WTC11 (cell line): Measurements from ENCODE around the gene CAPZB. TPM values are rescaled to one million over a fixed set of nuclear protein-coding genes. Genes with fewer than 3 reads are reported as not detected.
A peak's percentile ranks its signal among the peaks of the same experiment; 100 is the strongest.

Experiments
- ATAC-seq: fragments of 200-7000 bp; cut with Tn5 transposase; 2 replicates; pipeline ENCODE4 v1.10.0; 2021; ENCODE audit warnings: mild to moderate bottlenecking, moderate library complexity
- CTCF ChIA-PET: fragments of 300-600 bp; sonication (Branson Sonifier 250); formaldehyde crosslinking; loops from one replicate; lab custom pipeline; 2021; ENCODE audit warnings: antibody characterized with exemption; lab: Charles Lee
- POLR2A ChIA-PET: fragments of 350-600 bp; sonication (Branson Sonifier 250); formaldehyde crosslinking; loops from one replicate; lab custom pipeline; 2021; ENCODE audit warnings: antibody characterized with exemption; lab: Charles Lee
- DNase-seq: peaks from one replicate; pipeline ENCODE4 v3.0.0; 2021; ENCODE audit warnings: low spot score
- H3K27ac Mint-ChIP-seq: 2 replicates; pipeline ENCODE4 v1.8.0; 2021; ENCODE audit warnings: mixed read lengths
- H3K27me3 Mint-ChIP-seq: 2 replicates; pipeline ENCODE4 v1.8.0; 2021; ENCODE audit warnings: low read depth, mild to moderate bottlenecking, moderate library complexity, mixed read lengths
- H3K36me3 Mint-ChIP-seq: 2 replicates; pipeline ENCODE4 v1.8.0; 2021; ENCODE audit warnings: mixed read lengths
- H3K4me1 Mint-ChIP-seq: 2 replicates; pipeline ENCODE4 v1.8.0; 2022; ENCODE audit warnings: mixed read lengths
- H3K4me3 Mint-ChIP-seq: 2 replicates; pipeline ENCODE4 v1.8.0; 2021; ENCODE audit warnings: mild to moderate bottlenecking, moderate library complexity, mixed read lengths
- H3K9me3 Mint-ChIP-seq: 2 replicates; pipeline ENCODE4 v1.8.0; 2021; ENCODE audit warnings: mixed read lengths
- CREM ChIP-seq: sonication (generic); formaldehyde crosslinking; IDR thresholded peaks from 2 replicates; pipeline ENCODE4 v1.8.1; 2022; ENCODE audit warnings: mild to moderate bottlenecking, missing genetic modification reagents, moderate library complexity
- E2F5 ChIP-seq: sonication (generic); formaldehyde crosslinking; IDR thresholded peaks from 2 replicates; pipeline ENCODE4 v1.8.1; 2022; ENCODE audit warnings: mild to moderate bottlenecking, moderate library complexity, missing genetic modification reagents
- ELF4 ChIP-seq: sonication (generic); formaldehyde crosslinking; IDR thresholded peaks from 2 replicates; pipeline ENCODE4 v1.8.1; 2022; ENCODE audit warnings: low read depth, mild to moderate bottlenecking, moderate library complexity, missing genetic modification reagents
- FOXP4 ChIP-seq: sonication (generic); formaldehyde crosslinking; IDR thresholded peaks from 2 replicates; pipeline ENCODE4 v1.8.0; 2022; ENCODE audit warnings: mild to moderate bottlenecking, missing genetic modification reagents
- NR1H2 ChIP-seq: sonication (generic); formaldehyde crosslinking; IDR thresholded peaks from 2 replicates; pipeline ENCODE4 v1.9.0; 2021; ENCODE audit warnings: mild to moderate bottlenecking, moderate library complexity, missing genetic modification reagents
- NR2C2 ChIP-seq: sonication (generic); formaldehyde crosslinking; IDR thresholded peaks from 2 replicates; pipeline ENCODE4 v1.8.0; 2022; ENCODE audit warnings: mild to moderate bottlenecking, missing genetic modification reagents
- OVOL2 ChIP-seq: fragments of 250-450 bp; sonication (Bioruptor Pico); IDR thresholded peaks from 2 replicates; pipeline ENCODE4 v1.9.0; 2021; ENCODE audit warnings: mild to moderate bottlenecking, borderline replicate concordance
- RELA ChIP-seq: sonication (generic); formaldehyde crosslinking; IDR thresholded peaks from 2 replicates; pipeline ENCODE4 v1.8.1; 2022; ENCODE audit warnings: missing genetic modification reagents, mild to moderate bottlenecking, borderline replicate concordance
- SOX15 ChIP-seq: fragments of 250-450 bp; sonication (Bioruptor Pico); IDR thresholded peaks from 2 replicates; pipeline ENCODE4 v1.9.0; 2021; ENCODE audit warnings: mild to moderate bottlenecking
- TCF7 ChIP-seq: sonication (generic); formaldehyde crosslinking; IDR thresholded peaks from 2 replicates; pipeline ENCODE4 v1.8.0; 2022; ENCODE audit warnings: mild to moderate bottlenecking, low read depth, missing genetic modification reagents, moderate library complexity
- ZNF121 ChIP-seq: sonication (generic); formaldehyde crosslinking; IDR thresholded peaks from 2 replicates; pipeline ENCODE4 v1.8.0; 2023; ENCODE audit warnings: missing genetic modification reagents
- ZNF138 ChIP-seq: sonication (generic); formaldehyde crosslinking; conservative IDR thresholded peaks from 2 replicates; pipeline ENCODE4 v1.8.1; 2022; ENCODE audit warnings: mild to moderate bottlenecking, moderate library complexity, missing genetic modification reagents
- ZNF232 ChIP-seq: sonication (generic); formaldehyde crosslinking; IDR thresholded peaks from 2 replicates; pipeline ENCODE4 v1.8.0; 2022; ENCODE audit warnings: mild to moderate bottlenecking, missing genetic modification reagents
- ZNF396 ChIP-seq: fragments of 250-450 bp; sonication (Bioruptor Pico); IDR thresholded peaks from 2 replicates; pipeline ENCODE4 v1.8.0; 2021; ENCODE audit warnings: mild to moderate bottlenecking, moderate library complexity, borderline replicate concordance
- total RNA-seq: library from RNA; stranded (reverse); gene quantifications from 3 replicates; pipeline ENCODE4 v1.2.3, GENCODE V29; 2021
- TF ChIP-seq, protein P1 (sequence below): sonication (generic); formaldehyde crosslinking; IDR thresholded peaks from 2 replicates; pipeline ENCODE4 v1.8.0; 2023; ENCODE audit warnings: mild to moderate bottlenecking, missing genetic modification reagents
- TF ChIP-seq, protein P2 (sequence below): sonication (generic); formaldehyde crosslinking; IDR thresholded peaks from 2 replicates; pipeline ENCODE4 v1.8.0; 2023; ENCODE audit warnings: missing genetic modification reagents, mild to moderate bottlenecking, borderline replicate concordance
- TF ChIP-seq, protein P3 (sequence below): sonication (generic); formaldehyde crosslinking; IDR thresholded peaks from 2 replicates; pipeline ENCODE4 v1.8.1; 2022; ENCODE audit warnings: missing genetic modification reagents, borderline replicate concordance
- TF ChIP-seq, protein P4 (sequence below): sonication (generic); formaldehyde crosslinking; IDR thresholded peaks from 2 replicates; pipeline ENCODE4 v1.8.0; 2022; ENCODE audit warnings: mild to moderate bottlenecking, missing genetic modification reagents

The CAPZB gene
- total RNA-seq, 1 experiment from 2014 or later: 348 TPM

DNA sequence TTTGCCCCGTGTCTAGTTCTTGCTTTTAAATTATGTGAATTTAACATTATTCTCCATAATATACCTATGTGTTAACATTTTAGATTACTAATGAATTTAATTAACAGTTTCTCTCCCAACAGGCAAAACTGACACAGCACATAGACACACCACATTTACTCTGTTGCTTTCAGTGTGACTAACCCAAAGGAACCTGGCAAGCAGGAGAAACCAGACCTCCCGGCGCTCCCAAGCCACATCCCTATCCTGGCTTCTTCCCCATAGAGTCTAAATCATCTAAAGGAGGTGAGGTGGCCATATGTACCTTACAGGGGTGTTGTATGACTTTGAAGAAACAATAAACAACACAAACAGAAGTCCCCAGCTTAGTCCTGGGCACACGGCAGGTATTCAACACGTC, 69.2 kb downstream of the CAPZB start (continued):
- TF ChIP-seq, protein P1, sequence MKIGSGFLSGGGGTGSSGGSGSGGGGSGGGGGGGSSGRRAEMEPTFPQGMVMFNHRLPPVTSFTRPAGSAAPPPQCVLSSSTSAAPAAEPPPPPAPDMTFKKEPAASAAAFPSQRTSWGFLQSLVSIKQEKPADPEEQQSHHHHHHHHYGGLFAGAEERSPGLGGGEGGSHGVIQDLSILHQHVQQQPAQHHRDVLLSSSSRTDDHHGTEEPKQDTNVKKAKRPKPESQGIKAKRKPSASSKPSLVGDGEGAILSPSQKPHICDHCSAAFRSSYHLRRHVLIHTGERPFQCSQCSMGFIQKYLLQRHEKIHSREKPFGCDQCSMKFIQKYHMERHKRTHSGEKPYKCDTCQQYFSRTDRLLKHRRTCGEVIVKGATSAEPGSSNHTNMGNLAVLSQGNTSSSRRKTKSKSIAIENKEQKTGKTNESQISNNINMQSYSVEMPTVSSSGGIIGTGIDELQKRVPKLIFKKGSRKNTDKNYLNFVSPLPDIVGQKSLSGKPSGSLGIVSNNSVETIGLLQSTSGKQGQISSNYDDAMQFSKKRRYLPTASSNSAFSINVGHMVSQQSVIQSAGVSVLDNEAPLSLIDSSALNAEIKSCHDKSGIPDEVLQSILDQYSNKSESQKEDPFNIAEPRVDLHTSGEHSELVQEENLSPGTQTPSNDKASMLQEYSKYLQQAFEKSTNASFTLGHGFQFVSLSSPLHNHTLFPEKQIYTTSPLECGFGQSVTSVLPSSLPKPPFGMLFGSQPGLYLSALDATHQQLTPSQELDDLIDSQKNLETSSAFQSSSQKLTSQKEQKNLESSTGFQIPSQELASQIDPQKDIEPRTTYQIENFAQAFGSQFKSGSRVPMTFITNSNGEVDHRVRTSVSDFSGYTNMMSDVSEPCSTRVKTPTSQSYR: no peak
- TF ChIP-seq, protein P2, sequence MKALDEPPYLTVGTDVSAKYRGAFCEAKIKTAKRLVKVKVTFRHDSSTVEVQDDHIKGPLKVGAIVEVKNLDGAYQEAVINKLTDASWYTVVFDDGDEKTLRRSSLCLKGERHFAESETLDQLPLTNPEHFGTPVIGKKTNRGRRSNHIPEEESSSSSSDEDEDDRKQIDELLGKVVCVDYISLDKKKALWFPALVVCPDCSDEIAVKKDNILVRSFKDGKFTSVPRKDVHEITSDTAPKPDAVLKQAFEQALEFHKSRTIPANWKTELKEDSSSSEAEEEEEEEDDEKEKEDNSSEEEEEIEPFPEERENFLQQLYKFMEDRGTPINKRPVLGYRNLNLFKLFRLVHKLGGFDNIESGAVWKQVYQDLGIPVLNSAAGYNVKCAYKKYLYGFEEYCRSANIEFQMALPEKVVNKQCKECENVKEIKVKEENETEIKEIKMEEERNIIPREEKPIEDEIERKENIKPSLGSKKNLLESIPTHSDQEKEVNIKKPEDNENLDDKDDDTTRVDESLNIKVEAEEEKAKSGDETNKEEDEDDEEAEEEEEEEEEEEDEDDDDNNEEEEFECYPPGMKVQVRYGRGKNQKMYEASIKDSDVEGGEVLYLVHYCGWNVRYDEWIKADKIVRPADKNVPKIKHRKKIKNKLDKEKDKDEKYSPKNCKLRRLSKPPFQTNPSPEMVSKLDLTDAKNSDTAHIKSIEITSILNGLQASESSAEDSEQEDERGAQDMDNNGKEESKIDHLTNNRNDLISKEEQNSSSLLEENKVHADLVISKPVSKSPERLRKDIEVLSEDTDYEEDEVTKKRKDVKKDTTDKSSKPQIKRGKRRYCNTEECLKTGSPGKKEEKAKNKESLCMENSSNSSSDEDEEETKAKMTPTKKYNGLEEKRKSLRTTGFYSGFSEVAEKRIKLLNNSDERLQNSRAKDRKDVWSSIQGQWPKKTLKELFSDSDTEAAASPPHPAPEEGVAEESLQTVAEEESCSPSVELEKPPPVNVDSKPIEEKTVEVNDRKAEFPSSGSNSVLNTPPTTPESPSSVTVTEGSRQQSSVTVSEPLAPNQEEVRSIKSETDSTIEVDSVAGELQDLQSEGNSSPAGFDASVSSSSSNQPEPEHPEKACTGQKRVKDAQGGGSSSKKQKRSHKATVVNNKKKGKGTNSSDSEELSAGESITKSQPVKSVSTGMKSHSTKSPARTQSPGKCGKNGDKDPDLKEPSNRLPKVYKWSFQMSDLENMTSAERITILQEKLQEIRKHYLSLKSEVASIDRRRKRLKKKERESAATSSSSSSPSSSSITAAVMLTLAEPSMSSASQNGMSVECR: no peak

DNA sequence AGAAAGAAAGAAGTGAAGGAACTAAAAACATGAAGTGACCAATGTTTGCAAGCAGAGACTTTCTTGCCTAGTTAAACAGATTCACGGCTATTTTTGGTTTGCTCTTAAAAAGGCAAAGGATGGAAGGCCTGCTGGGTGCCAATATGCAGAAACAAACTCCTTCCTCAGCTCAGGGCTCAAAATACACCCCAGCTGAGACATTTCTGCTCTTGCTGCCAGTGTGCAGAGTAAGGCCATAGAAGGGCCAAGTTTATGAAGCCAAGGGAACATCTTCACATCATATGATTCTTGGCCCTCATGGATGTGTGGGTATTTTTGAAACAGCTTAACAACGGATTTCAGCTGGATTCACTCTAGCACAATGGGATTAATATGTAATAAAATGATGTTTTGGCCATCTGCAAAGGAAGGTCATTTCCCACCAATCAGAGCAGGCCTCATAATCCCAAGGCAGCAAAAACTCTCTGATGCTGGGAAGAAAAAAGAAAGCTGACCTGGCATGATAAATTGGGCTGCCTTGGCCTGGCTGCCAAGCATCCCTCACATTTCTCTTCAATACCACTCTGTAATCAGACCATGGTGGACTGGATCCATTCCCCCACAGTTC, 70.7 kb downstream of the CAPZB start:
- DNase-seq: no peak
- CTCF ChIA-PET: interaction anchor here (0.7 to 2.0 kb wide), 5 partner anchors 9 to 168 kb away, joined by 3 to 5 read pairs (median 3); no protein-coding TSS in a partner anchor
- no peak for ATAC-seq
- Mint-ChIP-seq H3K27me3 (no peaks in the 10 kb centered on the region), H3K36me3 (peaks cover 23% of the 10 kb centered on the region), H3K27ac (peak overlapping the region; percentile 88), H3K4me1 (peaks cover 35% of the 10 kb centered on the region), H3K4me3 (no peak overlapping the region), H3K9me3 (no peaks in the 10 kb centered on the region)
- POLR2A ChIA-PET: no interaction called here
- TF ChIP-seq CREM (no peak), ZNF138 (CRISPR knock-in tag) (no peak), NR1H2 (CRISPR knock-in tag) (no peak), ZNF121 (no peak), FOXP4 (no peak), RELA (CRISPR knock-in tag) (no peak), ELF4 (CRISPR knock-in tag) (no peak), ZNF232 (CRISPR knock-in tag) (no peak), E2F5 (CRISPR knock-in tag) (no peak), OVOL2 (CRISPR knock-in tag) (no peak), SOX15 (CRISPR knock-in tag) (no peak), TCF7 (no peak), NR2C2 (CRISPR knock-in tag) (no peak), ZNF396 (CRISPR knock-in tag) (no peak)
- TF ChIP-seq, protein P3, sequence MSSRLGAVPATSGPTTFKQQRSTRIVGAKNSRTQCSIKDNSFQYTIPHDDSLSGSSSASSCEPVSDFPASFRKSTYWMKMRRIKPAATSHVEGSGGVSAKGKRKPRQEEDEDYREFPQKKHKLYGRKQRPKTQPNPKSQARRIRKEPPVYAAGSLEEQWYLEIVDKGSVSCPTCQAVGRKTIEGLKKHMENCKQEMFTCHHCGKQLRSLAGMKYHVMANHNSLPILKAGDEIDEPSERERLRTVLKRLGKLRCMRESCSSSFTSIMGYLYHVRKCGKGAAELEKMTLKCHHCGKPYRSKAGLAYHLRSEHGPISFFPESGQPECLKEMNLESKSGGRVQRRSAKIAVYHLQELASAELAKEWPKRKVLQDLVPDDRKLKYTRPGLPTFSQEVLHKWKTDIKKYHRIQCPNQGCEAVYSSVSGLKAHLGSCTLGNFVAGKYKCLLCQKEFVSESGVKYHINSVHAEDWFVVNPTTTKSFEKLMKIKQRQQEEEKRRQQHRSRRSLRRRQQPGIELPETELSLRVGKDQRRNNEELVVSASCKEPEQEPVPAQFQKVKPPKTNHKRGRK (CRISPR knock-in tag): no peak
- TF ChIP-seq, protein P4, sequence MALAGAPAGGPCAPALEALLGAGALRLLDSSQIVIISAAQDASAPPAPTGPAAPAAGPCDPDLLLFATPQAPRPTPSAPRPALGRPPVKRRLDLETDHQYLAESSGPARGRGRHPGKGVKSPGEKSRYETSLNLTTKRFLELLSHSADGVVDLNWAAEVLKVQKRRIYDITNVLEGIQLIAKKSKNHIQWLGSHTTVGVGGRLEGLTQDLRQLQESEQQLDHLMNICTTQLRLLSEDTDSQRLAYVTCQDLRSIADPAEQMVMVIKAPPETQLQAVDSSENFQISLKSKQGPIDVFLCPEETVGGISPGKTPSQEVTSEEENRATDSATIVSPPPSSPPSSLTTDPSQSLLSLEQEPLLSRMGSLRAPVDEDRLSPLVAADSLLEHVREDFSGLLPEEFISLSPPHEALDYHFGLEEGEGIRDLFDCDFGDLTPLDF: no peak
- TF ChIP-seq, protein P2: no peak
